GM12874 (cell line): Measurements from ENCODE around the gene CSMD2.

Experiments
- TF ChIP-seq, protein P1 (sequence below): IDR thresholded peaks from 2 replicates; pipeline ENCODE4 v1.5.1; 2011; ENCODE audit warnings: low read depth, mild to moderate bottlenecking, control low read depth, low read length, moderate library complexity; ENCODE audit not compliant: insufficient read depth

CSMD2 gene

GRCh38 chr1:33532250-33532649, 632.8 kb downstream of the CSMD2 start:
- TF ChIP-seq, protein P1, sequence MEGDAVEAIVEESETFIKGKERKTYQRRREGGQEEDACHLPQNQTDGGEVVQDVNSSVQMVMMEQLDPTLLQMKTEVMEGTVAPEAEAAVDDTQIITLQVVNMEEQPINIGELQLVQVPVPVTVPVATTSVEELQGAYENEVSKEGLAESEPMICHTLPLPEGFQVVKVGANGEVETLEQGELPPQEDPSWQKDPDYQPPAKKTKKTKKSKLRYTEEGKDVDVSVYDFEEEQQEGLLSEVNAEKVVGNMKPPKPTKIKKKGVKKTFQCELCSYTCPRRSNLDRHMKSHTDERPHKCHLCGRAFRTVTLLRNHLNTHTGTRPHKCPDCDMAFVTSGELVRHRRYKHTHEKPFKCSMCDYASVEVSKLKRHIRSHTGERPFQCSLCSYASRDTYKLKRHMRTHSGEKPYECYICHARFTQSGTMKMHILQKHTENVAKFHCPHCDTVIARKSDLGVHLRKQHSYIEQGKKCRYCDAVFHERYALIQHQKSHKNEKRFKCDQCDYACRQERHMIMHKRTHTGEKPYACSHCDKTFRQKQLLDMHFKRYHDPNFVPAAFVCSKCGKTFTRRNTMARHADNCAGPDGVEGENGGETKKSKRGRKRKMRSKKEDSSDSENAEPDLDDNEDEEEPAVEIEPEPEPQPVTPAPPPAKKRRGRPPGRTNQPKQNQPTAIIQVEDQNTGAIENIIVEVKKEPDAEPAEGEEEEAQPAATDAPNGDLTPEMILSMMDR, result no peak

DNA sequence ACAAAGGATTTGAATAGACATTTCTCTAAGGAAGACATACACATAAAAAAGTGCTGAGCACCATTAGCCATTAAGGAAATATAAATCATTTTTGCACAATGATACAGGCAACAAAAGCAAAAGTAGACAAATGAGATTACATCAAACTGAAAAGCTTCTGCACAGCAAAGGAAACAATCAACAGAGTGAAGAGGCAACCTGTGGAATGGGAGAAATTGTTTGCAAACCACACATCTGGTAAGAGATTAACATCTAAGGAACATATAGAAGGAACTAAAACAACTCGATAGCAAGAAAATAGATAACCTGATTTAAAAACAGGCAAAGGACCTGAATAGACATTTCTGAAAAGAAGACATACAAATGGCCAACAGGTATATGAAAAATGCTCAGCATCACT, 635.1 kb downstream of the CSMD2 start:
- TF ChIP-seq, protein P1, result no peak

DNA sequence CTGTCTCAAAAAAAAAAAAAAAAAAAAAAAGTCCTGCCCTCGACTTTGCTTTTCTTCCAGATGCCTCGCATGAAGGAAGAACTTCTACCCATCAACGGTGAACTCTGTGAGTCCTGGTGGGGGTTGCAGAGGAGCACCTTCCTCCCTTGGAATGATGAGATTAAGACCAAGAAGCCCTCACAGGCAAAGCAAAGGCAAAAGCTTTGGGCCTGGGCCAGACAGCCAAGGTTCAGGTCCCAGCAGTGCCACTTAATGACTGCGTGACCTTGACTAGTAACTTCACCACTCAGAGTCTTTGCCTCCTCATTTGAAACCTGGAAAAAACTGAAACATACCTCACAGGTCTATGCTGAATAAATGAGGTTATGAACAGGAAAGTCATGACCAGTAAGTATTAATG, 637.1 kb downstream of the CSMD2 start:
- TF ChIP-seq, protein P1, result no peak

- TF ChIP-seq, protein P1, result no peak
Observed at GRCh38 chr1:33524586-33524985, 640.4 kb downstream of the CSMD2 start.

DNA sequence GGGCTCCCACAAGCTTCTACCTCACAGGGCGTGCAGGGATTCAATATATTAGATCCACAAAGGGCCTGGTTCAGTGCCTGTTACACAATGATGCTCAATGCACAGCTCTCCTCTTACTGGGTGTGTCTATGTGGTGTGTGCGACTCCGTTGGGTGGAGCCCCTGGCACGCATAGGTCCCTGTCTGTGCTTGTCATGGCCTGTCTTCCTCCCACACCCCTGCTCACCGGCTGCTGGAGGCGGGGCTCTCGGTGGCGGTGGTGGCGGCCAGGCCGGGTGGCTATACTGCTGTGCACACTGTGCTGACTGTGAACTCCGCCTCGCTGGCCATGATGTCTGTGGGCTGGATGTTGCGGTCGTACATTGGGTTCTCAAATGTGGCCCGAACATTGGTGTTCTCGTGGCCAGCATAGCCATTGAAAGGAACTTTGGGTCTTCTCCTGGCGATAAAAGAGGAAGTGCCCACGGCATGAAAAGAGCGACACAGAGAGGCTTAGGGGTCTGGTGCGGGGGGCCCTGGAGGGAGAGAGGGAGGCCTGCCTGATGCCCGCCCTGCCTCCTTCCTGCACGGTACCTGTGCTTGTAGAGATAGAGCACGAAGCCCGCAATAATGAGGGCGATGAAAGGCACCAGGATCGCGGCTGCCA, 645.7 kb downstream of the CSMD2 start:
- TF ChIP-seq, protein P1, result no peak

DNA sequence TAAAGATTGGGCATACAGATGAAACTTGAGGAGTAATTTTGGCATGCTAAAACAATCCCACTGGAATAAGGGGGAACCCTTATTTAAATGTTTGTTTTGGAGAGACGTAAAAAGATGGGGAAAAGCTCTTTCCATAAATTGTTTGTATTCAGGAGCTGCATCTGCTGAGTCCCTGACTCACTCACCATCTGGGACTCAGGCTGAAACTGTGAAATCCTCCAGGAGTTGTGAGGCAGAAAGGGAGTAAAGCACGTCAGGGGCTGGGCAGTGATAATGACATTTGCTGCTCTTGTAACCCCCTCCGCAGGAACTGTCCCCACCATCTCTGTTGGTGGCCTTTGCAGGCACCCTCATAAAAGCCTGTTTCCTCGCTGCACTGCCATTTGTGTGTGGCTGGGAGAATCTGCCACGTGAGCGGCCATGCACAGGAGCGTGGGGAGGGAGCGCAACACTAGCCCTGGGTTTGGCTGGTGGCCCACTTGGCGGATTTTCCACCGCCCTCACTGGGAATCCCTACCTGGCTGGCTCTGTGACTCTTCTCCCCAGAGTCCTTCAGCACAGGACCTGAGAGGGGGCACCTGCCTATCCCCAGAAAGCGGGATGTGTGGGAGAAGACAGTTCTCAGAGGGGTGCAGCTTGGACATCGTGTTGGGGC, 647.3 kb downstream of the CSMD2 start:
- TF ChIP-seq, protein P1, result no peak

DNA sequence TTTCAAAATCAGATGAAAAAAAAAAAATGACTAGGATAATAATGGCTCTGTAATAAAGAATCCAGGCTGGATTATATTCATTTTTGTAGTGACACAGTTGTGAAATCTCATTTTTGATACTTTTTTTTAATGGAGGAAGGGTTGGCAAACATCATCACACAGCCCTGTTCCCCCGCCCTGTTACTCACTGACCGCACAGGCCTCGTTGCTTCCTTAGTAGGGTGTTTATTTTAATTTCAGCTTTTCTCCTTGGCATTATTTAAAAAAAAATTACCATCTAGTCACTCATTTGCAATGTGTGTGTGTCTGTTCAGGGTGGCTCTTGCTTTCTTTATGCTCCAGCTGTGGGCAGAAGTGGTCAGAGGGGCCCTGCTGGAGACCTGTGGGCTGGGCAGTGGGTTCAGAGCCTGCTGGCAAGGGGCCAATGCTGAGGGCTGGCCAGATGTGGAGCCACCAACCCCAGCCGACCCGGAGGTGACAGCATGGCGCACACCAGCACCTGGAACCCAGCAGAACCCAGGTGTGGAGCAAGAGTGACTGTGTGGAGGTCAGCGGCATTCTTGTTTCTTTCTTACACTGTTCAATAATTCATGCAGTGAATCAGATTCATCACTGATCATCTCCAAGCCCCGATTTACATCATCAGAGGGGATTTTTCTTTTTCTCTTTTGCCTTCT, 648.0 kb downstream of the CSMD2 start:
- TF ChIP-seq, protein P1, result no peak
